ENCODE measurements around the gene GLI1. TPM values are rescaled to one million over a fixed set of nuclear protein-coding genes. Genes with fewer than 3 reads are reported as not detected.
A peak's percentile ranks its signal among the peaks of the same experiment; 100 is the strongest.

GLI1 gene
- total RNA-seq, 1 donor from 2014 or later, result 6.8 TPM

DNA sequence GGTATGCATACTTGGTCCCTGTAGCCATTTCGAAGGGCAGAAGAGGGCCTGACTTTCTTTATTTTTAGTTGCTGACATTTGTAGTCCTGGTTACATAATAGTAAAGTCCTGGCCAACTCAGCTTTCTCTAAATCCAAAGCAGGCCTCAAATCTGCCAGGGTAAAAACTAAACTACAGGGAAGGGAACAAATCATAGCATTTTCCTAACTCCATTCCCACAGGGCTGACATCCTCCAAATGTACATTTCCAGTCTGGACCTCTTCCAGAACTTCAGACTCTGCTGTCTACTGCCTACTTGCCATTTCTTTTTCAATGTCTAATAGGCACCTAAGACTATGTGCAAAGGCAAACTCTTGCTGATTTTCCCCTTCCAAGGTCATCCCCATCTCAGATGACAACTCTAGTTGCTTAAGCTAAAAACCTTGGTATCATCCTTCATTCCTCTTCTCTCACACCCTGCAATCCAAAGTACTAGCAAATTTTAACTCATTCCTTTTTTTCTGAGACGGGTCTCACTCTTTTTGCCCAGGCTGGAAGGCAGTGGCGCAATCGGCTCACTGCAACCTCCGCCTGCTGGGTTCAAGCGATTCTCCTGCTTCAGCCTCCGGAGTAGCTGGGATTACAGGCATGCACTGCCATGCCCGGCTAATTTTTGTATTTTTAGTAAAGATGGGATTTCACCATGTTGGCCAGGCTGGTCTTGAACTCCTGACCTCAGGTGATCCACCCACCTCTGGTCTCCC is 58.8 kb downstream of the GLI1 start:
- TF ChIP-seq, protein P1, sequence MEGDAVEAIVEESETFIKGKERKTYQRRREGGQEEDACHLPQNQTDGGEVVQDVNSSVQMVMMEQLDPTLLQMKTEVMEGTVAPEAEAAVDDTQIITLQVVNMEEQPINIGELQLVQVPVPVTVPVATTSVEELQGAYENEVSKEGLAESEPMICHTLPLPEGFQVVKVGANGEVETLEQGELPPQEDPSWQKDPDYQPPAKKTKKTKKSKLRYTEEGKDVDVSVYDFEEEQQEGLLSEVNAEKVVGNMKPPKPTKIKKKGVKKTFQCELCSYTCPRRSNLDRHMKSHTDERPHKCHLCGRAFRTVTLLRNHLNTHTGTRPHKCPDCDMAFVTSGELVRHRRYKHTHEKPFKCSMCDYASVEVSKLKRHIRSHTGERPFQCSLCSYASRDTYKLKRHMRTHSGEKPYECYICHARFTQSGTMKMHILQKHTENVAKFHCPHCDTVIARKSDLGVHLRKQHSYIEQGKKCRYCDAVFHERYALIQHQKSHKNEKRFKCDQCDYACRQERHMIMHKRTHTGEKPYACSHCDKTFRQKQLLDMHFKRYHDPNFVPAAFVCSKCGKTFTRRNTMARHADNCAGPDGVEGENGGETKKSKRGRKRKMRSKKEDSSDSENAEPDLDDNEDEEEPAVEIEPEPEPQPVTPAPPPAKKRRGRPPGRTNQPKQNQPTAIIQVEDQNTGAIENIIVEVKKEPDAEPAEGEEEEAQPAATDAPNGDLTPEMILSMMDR (IDR thresholded peaks at IDR 0.05), result no peak
- H3K27ac Mint-ChIP-seq (ENCODE audit: unreplicated experiment), result peak overlapping the region; percentile 100
- no peaks in the 10 kb centered on the region for H3K9me3 Mint-ChIP-seq (ENCODE audit: low read depth)
- H3K27me3 Mint-ChIP-seq (ENCODE audit: low read depth), result no peaks in the 10 kb centered on the region
- peaks cover 56% of the 10 kb centered on the region for H3K4me1 Mint-ChIP-seq (ENCODE audit: low read depth)
- H3K36me3 Mint-ChIP-seq (ENCODE audit: low read depth), result peaks cover 46% of the 10 kb centered on the region
- no peak for DNase-seq (ENCODE audit: low spot score)
- H3K4me3 Mint-ChIP-seq (ENCODE audit: unreplicated experiment), result peak overlapping the region; percentile 95

DNA sequence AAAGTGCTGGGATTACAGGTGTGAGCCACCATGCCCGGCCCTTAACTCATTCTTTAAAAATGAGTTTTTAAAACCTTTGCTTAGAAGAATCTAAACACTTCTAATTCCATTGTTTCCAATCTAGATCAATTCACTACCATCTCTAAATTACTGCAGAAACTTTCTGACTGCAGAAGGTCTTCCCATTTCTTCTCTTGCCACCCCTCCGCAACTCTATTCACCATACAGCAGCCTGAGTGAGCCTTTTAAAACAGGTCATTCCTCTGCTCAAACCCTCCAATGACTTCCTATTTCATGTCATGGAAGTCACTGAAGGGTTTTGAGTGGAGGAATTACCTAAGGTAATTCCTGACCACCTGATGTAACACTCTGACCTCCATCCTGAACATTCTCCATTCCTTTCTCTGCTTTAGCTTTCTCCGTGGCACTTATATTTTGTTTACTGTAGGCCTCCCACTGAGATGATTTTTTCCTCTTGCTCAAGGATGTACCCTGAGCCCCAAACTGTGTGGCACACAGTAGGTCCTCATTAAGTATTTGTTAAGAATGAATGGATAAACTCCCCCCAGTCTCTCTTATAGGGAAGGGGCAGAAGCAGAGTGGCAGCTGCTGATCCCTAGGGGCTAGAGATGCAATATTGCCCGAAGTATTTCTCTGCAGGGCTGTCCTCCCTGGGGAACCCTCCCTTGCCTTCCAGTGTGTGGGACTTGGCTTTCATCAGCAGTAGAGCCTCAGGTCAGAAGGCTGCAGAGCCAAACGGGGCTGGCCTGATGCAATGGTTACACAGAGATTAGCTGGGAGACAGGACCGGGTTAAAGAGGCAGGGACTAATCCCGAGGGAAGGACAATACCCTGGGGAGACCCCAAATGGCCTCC is 59.6 kb downstream of the GLI1 start:
- Mint-ChIP-seq H3K9me3 (ENCODE audit: low read depth) (no peaks in the 10 kb centered on the region), H3K36me3 (ENCODE audit: low read depth) (peaks cover 44% of the 10 kb centered on the region), H3K4me1 (ENCODE audit: low read depth) (peaks cover 64% of the 10 kb centered on the region), H3K27ac (ENCODE audit: unreplicated experiment) (peak overlapping the region; percentile 100), H3K4me3 (ENCODE audit: unreplicated experiment) (peak overlapping the region; percentile 95), H3K27me3 (ENCODE audit: low read depth) (no peaks in the 10 kb centered on the region)
- TF ChIP-seq, protein P1 (IDR thresholded peaks at IDR 0.05), result no peak
- DNase-seq (ENCODE audit: low spot score), result no peak

DNA sequence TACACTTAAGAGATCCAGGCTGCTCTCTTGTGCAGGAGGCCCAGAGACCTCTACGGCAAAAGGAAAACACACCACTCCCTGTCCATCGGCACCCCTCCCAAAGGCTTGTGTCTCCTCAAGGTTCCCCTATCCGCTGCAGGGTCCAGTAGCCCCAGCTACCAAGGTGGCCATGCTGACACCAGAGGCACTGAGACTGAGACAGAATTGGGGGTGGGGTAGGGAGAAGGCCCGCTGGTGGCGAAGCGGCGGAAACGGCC is 60.1 kb downstream of the GLI1 start:
- Mint-ChIP-seq H3K4me1 (ENCODE audit: low read depth) (peaks cover 69% of the 10 kb centered on the region), H3K4me3 (ENCODE audit: unreplicated experiment) (peak overlapping the region; percentile 95), H3K27me3 (ENCODE audit: low read depth) (no peaks in the 10 kb centered on the region), H3K36me3 (ENCODE audit: low read depth) (peaks cover 44% of the 10 kb centered on the region), H3K27ac (ENCODE audit: unreplicated experiment) (peak overlapping the region; percentile 100), H3K9me3 (ENCODE audit: low read depth) (no peaks in the 10 kb centered on the region)
- DNase-seq (ENCODE audit: low spot score), result no peak
- TF ChIP-seq, protein P1 (IDR thresholded peaks at IDR 0.05), result peak; percentile 19

DNA sequence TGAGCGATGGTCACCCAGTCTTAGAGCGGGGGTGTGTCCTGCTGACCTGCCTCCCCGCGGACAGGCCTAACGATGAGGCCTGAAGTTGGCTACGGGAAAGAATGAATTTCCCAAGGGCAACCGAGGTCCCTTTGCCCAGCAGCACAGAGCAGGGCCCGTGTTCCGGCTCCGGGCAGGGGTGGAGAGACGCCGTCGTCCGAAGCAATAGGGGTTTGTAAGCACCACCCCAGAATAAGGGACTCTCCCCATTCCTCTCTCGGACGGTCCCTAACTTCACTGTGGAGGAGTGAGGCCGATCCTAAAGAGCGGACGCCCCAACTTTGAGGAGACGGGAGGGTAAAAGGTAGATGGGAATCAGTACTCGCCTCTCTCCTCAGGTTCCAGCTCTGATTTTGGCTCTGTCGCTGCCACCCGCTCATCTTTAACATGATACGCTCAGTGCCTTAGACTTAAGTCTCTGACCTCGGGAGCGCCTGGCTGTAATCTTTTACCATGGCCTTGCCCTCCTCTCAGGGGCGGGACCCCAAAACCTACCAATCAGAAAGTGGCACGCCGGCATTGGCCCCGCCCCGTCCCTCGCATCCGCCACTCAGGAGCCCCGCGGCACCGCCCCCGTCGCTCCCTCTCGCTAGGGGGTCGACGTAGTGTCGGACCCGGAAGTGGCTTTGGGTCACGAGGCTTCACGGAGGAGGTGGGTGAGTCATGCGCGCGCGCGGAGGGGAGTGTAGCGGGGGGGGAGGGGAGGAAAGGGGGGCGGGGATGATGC is 60.7 kb downstream of the GLI1 start, which contains the start of gene DDIT3:
Gene DDIT3 (minus strand): TSS at position 462 of the 766 bp plus-strand sequence. CDS start 3,108 bp downstream, outside the sequence.
- Mint-ChIP-seq H3K36me3 (ENCODE audit: low read depth) (peaks cover 44% of the 10 kb centered on the region), H3K27me3 (ENCODE audit: low read depth) (no peaks in the 10 kb centered on the region), H3K9me3 (ENCODE audit: low read depth) (no peaks in the 10 kb centered on the region), H3K4me3 (ENCODE audit: unreplicated experiment) (peak within 1 kb of the TSS; percentile 95), H3K27ac (ENCODE audit: unreplicated experiment) (peak within 1 kb of the TSS; percentile 100), H3K4me1 (ENCODE audit: low read depth) (peaks cover 74% of the 10 kb centered on the region)
- TF ChIP-seq, protein P1 (IDR thresholded peaks at IDR 0.05), result peak; percentile 17
- DNase-seq (ENCODE audit: low spot score), result peak; percentile 99

DNA sequence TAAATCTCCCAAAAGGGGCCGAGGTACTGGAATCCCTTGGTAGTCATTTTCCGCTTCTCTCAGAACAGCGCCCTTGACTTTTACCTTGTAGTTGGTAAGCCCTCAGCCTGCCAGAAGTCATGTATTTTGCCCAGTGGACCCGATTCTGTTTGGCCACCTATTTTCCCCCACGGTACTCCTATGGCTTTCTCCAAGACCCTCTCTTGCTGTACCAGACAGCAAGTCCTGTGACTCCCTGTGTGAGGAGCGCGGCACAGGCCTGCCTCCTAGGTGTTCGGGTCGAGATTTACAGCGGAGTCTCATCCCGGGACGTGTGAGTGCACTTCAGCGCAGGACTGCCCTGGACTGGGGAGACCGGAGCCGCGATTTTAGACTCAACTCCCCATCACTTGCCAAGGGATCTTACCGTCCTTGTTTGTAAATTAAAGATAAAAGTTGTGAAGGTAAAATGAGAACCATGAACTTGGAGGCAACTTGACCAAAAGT is 62.0 kb downstream of the GLI1 start:
- H3K27ac Mint-ChIP-seq (ENCODE audit: unreplicated experiment), result peak overlapping the region; percentile 100
- H3K36me3 Mint-ChIP-seq (ENCODE audit: low read depth), result peaks cover 32% of the 10 kb centered on the region
- peaks cover 73% of the 10 kb centered on the region for H3K4me1 Mint-ChIP-seq (ENCODE audit: low read depth)
- peak overlapping the region; percentile 74 for H3K4me3 Mint-ChIP-seq (ENCODE audit: unreplicated experiment)
- H3K9me3 Mint-ChIP-seq (ENCODE audit: low read depth), result no peaks in the 10 kb centered on the region
- DNase-seq (ENCODE audit: low spot score), result no peak
- no peaks in the 10 kb centered on the region for H3K27me3 Mint-ChIP-seq (ENCODE audit: low read depth)
- TF ChIP-seq, protein P1 (IDR thresholded peaks at IDR 0.05), result peak; percentile 39
